ENCODE results near the gene GALK1. TPM values are rescaled to one million over a fixed set of nuclear protein-coding genes. Genes with fewer than 3 reads are reported as not detected.
A peak's percentile ranks its signal among the peaks of the same experiment; 100 is the strongest.

Gene GALK1
- total and polyA plus RNA-seq, 2 of the 13 experiments (the other 11 are each of a cell fraction or from before 2014, with no cell fraction given): 59.9 to 93.6 TPM

GRCh38 chr17:75738218-75738802 lies 26.7 kb downstream of the GALK1 start (continued):
- TF ChIP-seq, protein P1, sequence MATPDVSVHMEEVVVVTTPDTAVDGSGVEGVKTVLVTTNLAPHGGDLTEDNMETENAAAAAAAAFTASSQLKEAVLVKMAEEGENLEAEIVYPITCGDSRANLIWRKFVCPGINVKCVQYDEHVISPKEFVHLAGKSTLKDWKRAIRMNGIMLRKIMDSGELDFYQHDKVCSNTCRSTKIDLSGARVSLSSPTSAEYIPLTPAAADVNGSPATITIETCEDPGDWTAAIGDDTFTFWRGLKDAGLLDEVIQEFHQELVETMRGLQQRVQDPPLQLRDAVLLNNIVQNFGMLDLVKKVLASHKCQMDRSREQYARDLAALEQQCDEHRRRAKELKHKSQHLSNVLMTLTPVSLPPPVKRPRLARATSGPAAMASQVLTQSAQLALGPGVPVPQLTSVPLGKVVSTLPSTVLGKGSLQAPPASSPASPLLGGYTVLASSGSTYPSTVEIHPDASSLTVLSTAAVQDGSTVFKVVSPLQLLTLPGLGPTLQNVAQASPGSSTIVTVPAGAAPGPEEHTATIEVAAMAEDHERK (CRISPR knock-in tag; IDR thresholded peaks at IDR 0.05; ENCODE audit: low read depth): no peak
- TF ChIP-seq, protein P2, sequence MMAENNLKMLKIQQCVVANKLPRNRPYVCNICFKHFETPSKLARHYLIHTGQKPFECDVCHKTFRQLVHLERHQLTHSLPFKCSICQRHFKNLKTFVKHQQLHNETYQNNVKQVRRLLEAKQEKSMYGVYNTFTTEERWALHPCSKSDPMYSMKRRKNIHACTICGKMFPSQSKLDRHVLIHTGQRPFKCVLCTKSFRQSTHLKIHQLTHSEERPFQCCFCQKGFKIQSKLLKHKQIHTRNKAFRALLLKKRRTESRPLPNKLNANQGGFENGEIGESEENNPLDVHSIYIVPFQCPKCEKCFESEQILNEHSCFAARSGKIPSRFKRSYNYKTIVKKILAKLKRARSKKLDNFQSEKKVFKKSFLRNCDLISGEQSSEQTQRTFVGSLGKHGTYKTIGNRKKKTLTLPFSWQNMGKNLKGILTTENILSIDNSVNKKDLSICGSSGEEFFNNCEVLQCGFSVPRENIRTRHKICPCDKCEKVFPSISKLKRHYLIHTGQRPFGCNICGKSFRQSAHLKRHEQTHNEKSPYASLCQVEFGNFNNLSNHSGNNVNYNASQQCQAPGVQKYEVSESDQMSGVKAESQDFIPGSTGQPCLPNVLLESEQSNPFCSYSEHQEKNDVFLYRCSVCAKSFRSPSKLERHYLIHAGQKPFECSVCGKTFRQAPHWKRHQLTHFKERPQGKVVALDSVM (CRISPR knock-in tag; IDR thresholded peaks at IDR 0.05): no peak
- TF ChIP-seq ZNF605 (CRISPR knock-in tag; IDR thresholded peaks at IDR 0.05): no peak
- TF ChIP-seq ZNF335 (CRISPR knock-in tag; IDR thresholded peaks at IDR 0.05): no peak
- peak; percentile 66; the same call in 1 of the 2 replicates for TF ChIP-seq PITX1 (CRISPR knock-in tag; IDR thresholded peaks at IDR 0.05)
- TF ChIP-seq U2AF1 (optimal IDR thresholded peaks at IDR 0.05; ENCODE audit: low read depth, low read length): no peak
- TF ChIP-seq NCOA2 (CRISPR knock-in tag; IDR thresholded peaks at IDR 0.05): peak; percentile 61
- TF ChIP-seq RAD51 (IDR thresholded peaks at IDR 0.05; ENCODE audit: borderline replicate concordance): peak; percentile 82
- TF ChIP-seq NCOA1 (CRISPR knock-in tag; IDR thresholded peaks at IDR 0.05): no peak
- TF ChIP-seq ZNF333 (CRISPR knock-in tag; IDR thresholded peaks at IDR 0.05; ENCODE audit: borderline replicate concordance): no peak
- TF ChIP-seq HIVEP1 (CRISPR knock-in tag; IDR thresholded peaks at IDR 0.05): 0 out of 2 replicates have a peak, but pooled peaks have one; percentile 14
- TF ChIP-seq ZNF607 (CRISPR knock-in tag; IDR thresholded peaks at IDR 0.05; ENCODE audit: borderline replicate concordance): no peak
- no peak for TF ChIP-seq RAD21 (CRISPR knock-in tag; IDR thresholded peaks at IDR 0.05)
- TF ChIP-seq RELA (CRISPR knock-in tag; IDR thresholded peaks at IDR 0.05): no peak
- no peak for TF ChIP-seq PRPF4 (IDR thresholded peaks at IDR 0.05; ENCODE audit: low read depth, low read length, poor library complexity, severe bottlenecking)
- TF ChIP-seq PATZ1 (CRISPR knock-in tag; IDR thresholded peaks at IDR 0.05): peak; percentile 60
- no peak for TF ChIP-seq ZNF280B (CRISPR knock-in tag; IDR thresholded peaks at IDR 0.05; ENCODE audit: borderline replicate concordance)
- no peak for TF ChIP-seq DNMT1 (CRISPR knock-in tag; IDR thresholded peaks at IDR 0.05)
- TF ChIP-seq ZBTB20 (CRISPR knock-in tag; IDR thresholded peaks at IDR 0.05; ENCODE audit: borderline replicate concordance, low read depth): 0 out of 2 replicates have a peak, but pooled peaks have one; percentile 27
- TF ChIP-seq SOX6 (IDR thresholded peaks at IDR 0.05): no peak
- TF ChIP-seq SOX6 (CRISPR knock-in tag; IDR thresholded peaks at IDR 0.05): 0 out of 2 replicates have a peak, but pooled peaks have one; percentile 47
- TF ChIP-seq ZNF670 (CRISPR knock-in tag; IDR thresholded peaks at IDR 0.05; ENCODE audit: borderline replicate concordance): no peak
- no peak for TF ChIP-seq ZNF251 (CRISPR knock-in tag; IDR thresholded peaks at IDR 0.05)
- TF ChIP-seq CEBPG (CRISPR knock-in tag; IDR thresholded peaks at IDR 0.05): peak; percentile 34; the same call in 1 of the 2 replicates
- peak; percentile 82 for TF ChIP-seq RXRA (CRISPR knock-in tag; IDR thresholded peaks at IDR 0.05)
- TF ChIP-seq ZNF577 (CRISPR knock-in tag; IDR thresholded peaks at IDR 0.05; ENCODE audit: borderline replicate concordance, low read depth): no peak

All from HepG2 (cell line).